CD4-positive, alpha-beta T cell treated with Interleukin-4 for 1 hour (primary cell): ENCODE results near the gene PARD3.

Source experiments
- DNase-seq, 2 donors: peaks; one replicate each; pipeline ENCODE4 v3.0.0-alpha.2; 2020 to 2022

PARD3 gene

GRCh38 chr10:34606890-34607289 lies 208.2 kb downstream of the PARD3 start:
- DNase-seq: no peak

GRCh38 chr10:34602478-34602877 lies 212.6 kb downstream of the PARD3 start:
- DNase-seq: no peak

- DNase-seq: no peak
These were observed 213.4 kb downstream of the PARD3 start for GRCh38 chr10:34601691-34602090.

- DNase-seq: no peak
These were observed 215.9 kb downstream of the PARD3 start for GRCh38 chr10:34599026-34599795.

GRCh38 chr10:34596351-34596750 lies 218.7 kb downstream of the PARD3 start:
- no peak for DNase-seq

GRCh38 chr10:34593930-34594329 lies 221.2 kb downstream of the PARD3 start:
- DNase-seq: no peak

- DNase-seq: no peak
These were observed 221.7 kb downstream of the PARD3 start for GRCh38 chr10:34593374-34593890.

GRCh38 chr10:34590793-34591192 lies 224.3 kb downstream of the PARD3 start:
- DNase-seq: no peak

- DNase-seq: no peak
These were observed 225.8 kb downstream of the PARD3 start for GRCh38 chr10:34589275-34589674.

- no peak for DNase-seq
These were observed 227.4 kb downstream of the PARD3 start for GRCh38 chr10:34587680-34588019.

- DNase-seq: no peak
These were observed 228.0 kb downstream of the PARD3 start for GRCh38 chr10:34587002-34587679.

- no peak for DNase-seq
These were observed 229.5 kb downstream of the PARD3 start for GRCh38 chr10:34585422-34586112.

- no peak for DNase-seq
These were observed 230.9 kb downstream of the PARD3 start for GRCh38 chr10:34584164-34584563.

- DNase-seq: no peak
These were observed 233.1 kb downstream of the PARD3 start for GRCh38 chr10:34581801-34582532.

GRCh38 chr10:34580643-34581042 lies 234.5 kb downstream of the PARD3 start:
- DNase-seq: no peak

- DNase-seq: no peak
These were observed 234.9 kb downstream of the PARD3 start for GRCh38 chr10:34580214-34580613.

GRCh38 chr10:34578468-34578867 lies 236.6 kb downstream of the PARD3 start:
- DNase-seq: no peak

- no peak for DNase-seq
These were observed 238.3 kb downstream of the PARD3 start for GRCh38 chr10:34576797-34577196.

- no peak for DNase-seq
These were observed 239.2 kb downstream of the PARD3 start for GRCh38 chr10:34575882-34576281.

GRCh38 chr10:34574353-34574934 lies 240.7 kb downstream of the PARD3 start:
- no peak for DNase-seq

GRCh38 chr10:34570887-34571286 lies 244.2 kb downstream of the PARD3 start:
- no peak for DNase-seq

- no peak for DNase-seq
These were observed 247.3 kb downstream of the PARD3 start for GRCh38 chr10:34567659-34568253.
